EL (cell line): ENCODE measurements around the gene TYW1.
"Not testable (repeated sequence)": the region's sequence is repeated elsewhere in the genome, so short reads cannot be mapped to it uniquely, and the experiment has no call there.

Source experiments
- DNase-seq: peaks from one replicate; pipeline ENCODE4 v3.0.0-alpha.2; 2016

The TYW1 gene, protein sequence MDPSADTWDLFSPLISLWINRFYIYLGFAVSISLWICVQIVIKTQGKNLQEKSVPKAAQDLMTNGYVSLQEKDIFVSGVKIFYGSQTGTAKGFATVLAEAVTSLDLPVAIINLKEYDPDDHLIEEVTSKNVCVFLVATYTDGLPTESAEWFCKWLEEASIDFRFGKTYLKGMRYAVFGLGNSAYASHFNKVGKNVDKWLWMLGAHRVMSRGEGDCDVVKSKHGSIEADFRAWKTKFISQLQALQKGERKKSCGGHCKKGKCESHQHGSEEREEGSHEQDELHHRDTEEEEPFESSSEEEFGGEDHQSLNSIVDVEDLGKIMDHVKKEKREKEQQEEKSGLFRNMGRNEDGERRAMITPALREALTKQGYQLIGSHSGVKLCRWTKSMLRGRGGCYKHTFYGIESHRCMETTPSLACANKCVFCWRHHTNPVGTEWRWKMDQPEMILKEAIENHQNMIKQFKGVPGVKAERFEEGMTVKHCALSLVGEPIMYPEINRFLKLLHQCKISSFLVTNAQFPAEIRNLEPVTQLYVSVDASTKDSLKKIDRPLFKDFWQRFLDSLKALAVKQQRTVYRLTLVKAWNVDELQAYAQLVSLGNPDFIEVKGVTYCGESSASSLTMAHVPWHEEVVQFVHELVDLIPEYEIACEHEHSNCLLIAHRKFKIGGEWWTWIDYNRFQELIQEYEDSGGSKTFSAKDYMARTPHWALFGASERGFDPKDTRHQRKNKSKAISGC

DNA sequence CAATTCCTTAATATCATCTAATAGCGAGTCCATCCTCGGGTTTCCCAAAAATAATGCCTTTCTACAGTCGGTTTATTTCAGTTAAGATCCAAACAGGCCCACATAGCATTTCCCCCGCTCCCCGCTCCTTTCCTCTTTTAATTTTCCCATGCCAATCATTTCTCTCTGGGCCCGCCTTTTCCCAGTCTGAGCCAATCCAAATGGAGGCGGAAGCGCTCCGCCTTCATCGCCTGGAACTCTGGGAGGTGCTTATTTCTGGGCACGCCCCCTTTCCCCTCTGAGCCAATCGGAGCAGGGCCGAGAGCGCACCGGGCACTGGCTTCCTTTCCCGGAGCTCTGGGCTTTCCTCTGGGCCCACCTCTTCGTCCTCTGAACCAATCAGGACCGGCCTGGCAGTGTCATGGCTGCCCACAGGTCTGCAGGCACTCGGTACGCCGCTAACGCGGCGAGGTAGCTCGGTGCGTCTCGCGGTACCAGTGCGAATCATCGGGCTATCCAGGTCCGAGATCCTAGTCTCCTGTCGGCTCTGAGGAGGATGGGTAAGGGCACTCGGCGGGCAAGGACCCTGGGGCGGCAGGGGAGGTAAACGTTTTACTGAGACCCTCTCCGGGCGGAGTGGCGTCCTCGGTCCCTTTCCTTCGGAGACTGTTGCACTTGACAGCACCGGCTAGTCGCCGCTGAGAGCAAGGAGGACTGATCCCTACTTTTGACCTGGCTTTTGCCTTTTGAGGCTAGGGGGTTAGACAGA is at the start of gene TYW1:
Gene TYW1, plus strand, starts transcription at position 390 of the 748 bp plus-strand sequence. Its CDS starts 146 bp downstream, at position 536.
- peak; percentile 98 for DNase-seq

DNA sequence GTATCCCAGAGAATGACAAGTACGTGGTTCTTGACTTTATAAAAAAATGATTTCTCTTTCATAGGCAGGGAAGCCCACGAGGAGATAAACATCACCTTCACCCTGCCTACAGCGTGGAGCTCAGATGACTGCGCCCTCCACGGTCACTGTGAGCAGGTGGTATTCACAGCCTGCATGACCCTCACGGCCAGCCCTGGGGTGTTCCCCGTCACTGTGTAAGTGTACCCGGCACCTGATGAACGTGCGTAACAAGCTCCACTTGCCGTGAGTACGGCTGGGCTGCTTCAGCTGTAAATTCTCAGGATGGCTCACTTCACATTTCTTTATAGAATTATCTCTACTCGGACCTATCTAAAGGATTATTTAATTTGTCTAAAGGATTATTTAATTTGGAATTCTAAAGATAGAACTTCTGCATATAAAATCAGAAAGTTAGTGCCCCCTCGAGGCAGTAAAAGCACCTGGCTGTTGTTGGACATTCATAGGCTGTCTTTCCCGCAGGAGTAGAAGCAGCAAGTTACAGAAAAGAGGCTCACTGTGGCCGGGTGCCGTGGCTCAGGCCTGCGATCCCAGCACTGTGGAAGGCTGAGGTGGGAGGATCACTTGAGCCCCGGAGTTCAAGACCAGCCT is 48.0 kb upstream of the TYW1 start:
- no peak for DNase-seq

DNA sequence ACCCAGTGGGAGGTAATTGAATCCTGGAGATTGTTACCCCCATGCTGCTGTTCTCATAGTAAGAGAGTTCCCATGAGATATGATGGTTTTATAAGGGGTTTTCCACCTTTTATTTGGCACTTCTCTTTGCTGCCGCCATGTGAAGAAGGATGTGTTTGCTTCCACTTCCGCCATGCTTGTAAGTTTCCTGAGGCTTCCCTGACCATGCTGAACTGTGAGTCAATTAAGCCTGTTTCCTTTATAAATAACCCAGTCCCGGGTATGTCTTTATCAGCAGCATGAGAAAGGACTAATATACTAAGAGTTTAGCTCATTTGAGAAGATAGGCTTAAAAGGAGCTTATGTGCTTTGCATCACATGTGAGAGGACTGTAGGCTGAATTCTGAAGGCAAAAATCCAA is 46.3 kb upstream of the TYW1 start:
- DNase-seq, result no peak

DNA sequence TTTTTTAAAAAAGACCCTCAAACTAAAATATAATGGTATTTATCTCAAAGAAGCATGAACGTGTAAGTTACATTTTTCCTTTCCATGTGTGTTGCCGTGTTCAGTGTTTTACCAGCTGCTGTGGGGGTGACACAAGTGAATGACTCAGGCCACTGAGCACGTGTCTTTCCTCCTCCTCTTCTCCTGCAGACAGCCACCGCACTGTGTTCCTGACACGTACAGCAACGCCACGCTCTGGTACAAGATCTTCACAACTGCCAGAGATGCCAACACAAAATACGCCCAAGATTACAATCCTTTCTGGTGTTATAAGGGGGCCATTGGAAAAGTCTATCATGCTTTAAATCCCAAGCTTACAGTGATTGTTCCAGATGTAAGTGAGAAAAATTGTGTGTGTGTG is 45.9 kb upstream of the TYW1 start:
- peak; percentile 59 for DNase-seq

DNA sequence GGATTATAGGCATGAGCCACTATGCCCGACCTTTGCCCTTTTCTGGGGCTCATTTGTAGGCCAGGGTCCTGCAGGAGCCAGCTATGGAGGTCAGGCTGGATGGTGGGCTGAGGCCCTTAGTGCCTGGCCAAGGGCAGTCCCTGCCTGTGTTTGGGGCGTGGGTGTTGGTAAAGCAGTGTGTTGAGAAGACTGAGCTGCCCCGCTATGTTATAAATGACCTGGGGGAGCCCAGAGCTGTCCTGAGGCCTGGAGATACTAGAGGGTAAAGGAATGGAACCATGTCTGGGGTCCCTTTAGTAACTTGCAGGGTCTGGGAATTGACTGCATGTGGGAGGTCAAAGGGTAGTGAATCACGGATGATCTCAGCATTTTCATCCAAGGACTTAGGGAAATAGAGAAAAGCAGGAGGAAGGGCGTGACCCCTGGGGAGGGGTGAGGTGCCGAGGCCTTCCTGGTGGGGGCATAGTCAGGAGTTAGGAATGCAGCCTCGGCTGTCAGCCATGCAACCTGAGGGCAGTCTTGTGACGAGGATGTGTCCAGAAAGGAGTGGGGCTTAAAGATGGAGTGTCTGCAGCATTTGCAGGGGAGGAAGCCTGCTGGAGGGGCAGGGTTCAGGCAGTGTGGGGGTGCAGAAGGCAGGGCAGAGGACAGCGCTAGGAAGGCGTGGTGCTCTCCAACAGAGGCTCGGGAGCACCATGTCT is 44.1 kb upstream of the TYW1 start:
- peak; percentile 96 for DNase-seq

DNA sequence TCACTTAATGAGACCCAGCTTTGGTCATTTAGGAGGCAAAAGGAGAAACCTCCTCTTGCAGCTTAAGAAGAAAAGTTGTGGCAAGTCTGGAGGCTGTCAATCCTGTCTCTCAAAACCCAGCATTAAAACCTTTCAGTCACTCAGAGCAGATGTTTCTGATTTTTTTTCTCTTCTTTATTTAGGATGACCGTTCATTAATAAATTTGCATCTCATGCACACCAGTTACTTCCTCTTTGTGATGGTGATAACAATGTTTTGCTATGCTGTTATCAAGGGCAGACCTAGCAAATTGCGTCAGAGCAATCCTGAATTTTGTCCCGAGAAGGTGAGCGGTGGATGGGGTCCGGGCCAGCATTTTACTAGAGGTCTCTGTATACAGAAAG is 43.6 kb upstream of the TYW1 start:
- DNase-seq, result no peak

DNA sequence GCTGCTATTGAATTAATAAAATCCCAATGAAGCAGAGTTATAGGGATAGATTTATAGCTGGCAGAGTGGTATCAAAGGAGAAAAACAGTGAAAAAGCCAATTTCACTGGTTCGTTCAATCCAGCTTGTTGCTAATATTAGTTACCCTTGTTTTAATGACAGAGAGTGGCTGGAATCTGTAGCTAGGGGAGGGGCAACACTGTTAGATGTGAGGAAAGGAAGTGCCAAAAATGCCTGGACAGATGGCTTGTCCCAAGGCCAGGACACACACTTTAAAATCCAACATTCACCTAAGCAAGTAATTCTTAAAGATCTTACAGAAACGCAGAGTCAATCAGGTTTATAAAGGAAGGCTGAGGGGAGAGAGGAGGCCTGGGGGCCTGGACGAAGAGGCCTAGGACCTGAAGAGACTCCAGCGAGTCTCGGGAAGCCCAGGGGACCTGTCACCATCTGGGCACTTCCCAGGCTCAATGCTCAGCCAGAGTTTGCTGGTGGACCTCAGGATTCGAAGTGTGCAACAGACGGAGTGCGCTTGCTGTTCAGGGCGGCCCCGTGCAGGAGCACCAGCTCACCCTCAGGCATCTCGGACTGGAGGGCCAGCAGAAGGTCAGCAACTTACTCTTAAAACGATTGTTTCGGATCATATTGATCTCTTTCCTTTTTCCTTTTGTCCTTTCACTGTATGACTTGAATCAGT is 38.9 kb upstream of the TYW1 start:
- no peak for DNase-seq

DNA sequence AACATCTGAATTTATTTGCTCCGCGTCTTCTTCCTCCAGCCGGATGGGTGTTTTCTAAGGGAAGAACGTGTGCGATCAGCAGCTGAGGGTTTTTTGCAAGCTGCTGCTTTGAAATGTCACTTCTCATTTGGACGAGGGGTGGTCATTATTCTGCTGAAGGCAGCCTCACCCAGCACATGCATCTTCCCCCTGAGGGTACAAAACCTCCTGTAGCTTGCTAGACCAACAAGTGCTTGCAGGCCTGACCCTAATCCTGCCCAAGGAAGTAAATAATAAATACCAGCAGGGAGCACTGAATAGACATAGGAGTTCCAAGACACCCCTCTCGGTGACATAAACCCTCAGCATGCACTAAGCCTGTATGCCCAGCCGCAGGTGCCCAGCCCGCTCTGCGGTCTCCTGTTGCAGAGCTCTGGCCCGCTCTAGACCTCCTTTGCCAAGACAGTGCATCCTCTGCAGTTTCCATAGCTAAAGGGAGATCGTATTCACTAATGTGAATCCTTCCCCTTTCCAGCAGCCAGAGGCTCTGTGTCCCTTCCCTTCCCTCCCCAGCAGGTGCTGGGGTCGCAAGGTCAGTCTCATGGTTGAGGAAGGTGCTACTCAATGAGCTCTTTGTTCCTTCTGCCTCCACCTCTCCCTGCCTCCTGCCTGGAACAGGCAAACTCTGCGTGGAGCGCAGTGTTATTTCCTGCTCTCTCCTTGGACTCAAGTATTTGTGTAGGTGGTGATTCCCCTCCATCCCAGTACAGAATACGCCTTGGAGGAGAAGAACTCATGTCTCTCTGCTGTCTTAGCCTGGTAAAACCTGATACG is 37.9 kb upstream of the TYW1 start:
- no peak for DNase-seq

DNA sequence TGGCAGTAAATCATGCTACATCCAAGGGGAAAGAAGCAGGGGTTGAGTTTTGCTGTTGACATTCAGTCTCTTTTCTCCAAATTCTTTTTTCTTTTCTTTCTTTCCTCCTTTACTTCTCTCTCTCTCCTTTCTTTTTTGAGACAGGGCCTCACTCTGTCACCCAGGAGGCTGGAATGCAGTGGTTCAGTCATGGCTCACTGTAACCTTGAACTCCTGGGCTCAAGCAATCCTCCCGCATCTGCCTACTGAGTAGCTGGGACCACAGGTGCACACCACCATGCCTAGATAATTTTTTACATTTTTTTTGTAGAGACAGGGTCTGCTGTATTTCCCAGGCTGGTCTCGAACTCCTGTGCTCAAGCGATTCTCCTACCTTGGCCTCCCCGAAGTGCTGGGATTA is 36.4 kb upstream of the TYW1 start:
- DNase-seq, result no peak

DNA sequence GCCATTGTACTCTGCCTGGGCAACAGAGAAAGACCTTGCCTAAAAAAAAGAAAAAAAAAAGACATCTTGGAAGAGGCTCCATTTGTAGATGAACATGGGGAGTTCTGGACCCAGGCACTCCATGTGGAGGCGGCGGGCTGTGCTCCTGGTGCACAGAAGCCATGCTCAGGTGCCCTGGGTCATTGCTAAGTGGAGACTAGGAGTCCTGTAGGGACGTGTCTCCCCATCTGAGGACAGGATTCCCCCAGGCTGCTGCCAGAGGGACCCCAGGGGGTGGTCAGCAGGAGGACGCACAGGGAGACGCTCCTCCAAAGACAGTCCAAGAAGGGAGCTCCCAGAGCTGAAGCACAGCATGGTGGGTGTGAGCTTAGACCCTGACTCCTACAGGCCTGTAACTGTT is 35.5 kb upstream of the TYW1 start:
- DNase-seq, result no peak

DNA sequence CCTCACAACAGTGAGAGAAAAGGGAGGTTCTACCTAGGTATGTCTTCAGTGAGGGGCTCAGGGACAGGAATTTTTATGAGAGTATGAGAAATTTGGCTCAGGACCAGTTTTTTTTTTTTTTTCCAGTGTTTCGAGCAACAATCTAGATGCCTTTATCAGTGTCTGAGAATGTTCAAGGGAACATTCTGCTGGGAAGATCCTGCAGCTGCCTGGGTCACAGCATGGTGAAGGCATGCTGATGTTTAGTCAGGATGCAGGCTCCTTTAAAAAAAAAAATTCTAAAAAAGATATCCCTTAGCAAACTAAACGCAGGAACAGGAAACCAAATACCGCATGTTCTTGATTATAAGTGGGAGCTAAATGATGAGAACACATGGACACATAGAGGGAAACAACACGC is 32.2 kb upstream of the TYW1 start:
- DNase-seq, result peak; percentile 45

DNA sequence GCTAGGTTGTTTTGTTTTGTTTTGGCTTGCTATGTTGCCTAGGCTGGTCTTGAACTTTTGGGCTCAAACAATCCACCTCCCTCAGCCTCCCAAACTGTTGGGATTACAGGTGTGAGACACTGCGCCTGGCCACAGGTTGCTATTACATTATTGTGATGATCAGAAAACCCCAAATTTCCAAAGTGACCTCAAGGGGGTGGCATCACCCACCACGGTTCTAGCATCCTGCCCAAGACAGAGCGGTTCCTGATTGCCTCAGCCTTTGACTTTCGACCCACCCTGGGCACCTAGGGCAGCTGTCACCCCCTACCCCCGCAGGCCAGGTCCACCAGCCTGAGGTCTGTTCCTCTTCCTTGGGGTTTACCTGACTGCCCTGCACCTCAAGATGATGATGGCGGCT is 29.6 kb upstream of the TYW1 start:
- no peak for DNase-seq

DNA sequence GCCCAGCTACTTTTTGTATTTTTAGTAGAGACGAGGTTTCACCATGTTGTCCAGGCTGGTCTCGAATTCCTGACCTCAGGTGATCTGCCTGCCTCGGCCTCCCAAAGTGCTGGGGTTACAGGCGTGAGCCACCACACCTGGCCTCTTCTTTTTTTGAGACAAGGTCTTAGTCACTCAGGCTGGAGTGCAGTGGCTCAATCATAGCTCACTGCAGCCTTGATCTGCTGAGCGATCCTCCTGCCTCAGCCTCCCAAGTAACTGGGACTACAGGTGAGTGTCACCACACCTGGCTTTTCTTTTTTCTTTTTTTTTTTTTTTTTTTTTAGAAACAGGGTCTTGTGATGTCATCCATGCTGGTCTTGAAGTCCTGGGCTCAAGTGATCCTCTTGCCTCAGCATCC is 27.6 kb upstream of the TYW1 start:
- DNase-seq, result not testable (repeated sequence)

DNA sequence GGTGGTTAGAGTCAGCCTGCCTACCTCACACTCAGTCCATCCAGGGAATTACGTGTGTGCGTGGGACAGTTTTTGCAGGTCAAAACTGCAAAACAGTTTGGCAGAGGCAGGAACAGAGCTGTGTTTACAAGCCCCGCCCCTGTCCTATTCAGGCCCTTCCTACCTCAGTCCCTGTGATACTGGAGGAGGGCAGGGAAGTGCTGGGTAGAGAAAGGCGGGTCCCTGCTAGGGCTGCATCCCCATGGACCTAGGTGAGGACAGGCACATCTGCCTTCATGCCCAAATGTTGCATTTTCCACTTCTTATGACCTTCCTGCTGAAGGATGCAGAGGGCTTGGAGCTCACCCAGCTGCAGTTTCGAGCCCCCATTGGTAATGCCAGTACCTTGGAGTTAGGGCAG is 26.3 kb upstream of the TYW1 start:
- DNase-seq, result no peak

DNA sequence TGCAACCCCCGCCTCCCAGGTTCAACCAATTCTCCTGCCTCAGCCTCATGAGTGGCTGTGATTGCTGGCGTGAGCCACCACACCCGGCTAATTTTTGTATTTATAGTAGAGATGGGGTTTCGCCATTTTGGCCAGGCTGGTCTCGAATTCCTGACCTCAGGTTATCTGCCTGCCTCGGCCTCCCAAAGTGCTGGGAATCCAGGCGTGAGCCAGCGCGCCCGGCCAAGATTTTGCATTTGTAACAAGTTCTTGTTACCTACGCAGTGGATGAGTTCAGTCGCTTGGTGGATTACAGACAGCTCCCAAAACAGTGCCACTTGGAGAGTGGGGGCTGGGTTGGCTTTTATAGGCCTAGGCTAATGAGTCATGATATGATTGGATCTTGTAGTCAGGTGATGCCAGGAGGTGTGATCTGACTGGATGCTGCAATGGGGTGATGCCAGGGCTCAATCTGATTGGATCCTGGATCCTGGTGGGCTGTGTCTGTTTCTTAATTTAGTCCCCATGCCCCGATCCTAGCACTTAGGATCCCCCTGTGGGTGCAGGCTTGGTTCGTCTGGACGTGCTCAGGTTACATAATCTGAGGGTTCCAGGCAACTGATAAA is 21.5 kb upstream of the TYW1 start:
- no peak for DNase-seq

DNA sequence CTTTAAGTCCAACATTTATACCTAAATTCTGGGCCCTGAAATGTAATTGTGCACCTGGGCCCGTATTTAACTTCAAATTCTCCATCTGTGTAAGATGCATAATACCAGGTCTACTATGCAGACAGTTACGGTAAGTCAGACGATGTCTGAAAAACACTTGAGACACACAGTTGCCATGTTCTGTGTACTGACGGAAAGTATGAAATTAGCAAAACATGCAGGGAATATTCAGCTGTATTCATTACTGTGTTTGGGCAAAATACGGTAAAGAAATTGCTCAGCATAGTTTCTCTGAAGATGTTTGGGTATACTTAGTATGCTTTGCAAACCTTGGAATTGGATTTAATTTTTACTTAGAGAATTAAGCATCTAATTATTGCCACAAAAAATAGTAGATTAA is 18.3 kb upstream of the TYW1 start:
- not testable (repeated sequence) for DNase-seq

DNA sequence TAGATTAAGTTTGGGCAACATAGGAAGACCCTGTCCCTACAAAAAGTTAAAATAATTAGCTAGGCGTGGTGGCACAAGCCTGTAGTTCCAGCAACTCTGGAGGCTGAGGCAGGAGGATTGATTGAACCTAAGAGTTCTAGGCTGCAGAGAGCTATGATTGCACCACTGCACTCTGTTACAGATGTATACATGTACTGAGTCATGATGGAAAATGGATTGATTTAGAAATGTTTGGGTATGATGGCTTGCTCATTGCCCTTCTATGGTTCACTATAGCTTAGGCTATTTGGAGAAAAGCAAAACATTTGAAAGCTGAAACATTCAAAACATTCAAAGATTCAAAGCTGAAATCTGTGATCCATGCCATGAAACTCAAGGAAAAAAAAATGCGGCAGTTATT is 17.6 kb upstream of the TYW1 start:
- DNase-seq, result not testable (repeated sequence)

DNA sequence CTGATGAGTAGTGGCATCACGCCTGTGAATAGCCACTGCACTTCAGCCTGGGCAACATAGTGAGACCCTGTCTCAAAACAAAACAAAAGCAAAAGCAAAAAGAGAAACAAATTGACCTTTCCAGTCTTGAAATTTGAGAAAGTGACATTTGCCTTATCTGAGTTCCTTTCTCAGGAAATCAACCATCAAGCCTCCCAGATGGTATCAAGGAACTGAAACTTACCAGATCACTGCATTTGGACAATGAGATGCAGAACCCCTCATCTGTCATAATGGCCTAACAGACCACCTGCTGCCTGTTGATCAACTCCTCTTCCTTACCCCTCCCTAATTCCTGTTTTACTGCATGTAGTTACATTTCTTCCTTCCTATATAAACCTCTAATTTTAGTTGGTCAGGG is 16.3 kb upstream of the TYW1 start:
- DNase-seq, result not testable (repeated sequence)

DNA sequence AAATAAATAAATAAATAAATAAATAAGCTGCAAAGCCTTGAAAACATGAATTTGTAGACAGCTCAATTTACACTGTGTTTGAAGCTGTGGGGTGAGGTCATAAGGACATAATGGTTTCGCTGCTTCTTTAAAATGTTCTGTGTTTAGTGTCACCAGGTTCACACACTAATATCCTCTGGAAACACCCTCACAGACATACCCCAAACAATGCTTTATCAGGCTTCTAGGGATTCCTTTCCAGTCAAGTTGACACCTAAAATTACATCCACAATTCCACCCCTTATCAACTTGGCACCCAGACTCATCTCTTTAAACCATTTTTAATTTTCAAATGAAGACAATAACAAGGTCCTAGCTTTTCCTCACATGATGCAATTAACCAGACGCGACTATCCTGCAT is 7.1 kb upstream of the TYW1 start:
- DNase-seq, result not testable (repeated sequence)

DNA sequence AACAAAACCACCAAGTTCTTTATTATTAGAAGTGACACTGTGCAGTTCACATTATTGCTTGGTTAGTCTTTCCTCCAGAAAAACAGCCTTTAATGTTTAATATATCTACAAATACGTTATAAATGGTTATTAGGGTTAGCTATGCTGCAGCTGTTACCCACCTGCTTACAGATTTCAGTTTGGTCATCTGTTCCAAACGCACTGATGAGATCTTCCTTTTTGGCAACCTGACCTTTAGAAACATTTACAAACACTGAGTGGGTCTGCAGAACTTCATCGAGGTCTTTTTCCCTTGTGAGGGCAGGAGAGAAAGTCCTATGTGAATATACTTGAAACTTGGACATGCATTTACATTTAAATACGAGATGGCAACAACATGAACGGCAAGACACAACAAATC is 2.6 kb upstream of the TYW1 start:
- not testable (repeated sequence) for DNase-seq

DNA sequence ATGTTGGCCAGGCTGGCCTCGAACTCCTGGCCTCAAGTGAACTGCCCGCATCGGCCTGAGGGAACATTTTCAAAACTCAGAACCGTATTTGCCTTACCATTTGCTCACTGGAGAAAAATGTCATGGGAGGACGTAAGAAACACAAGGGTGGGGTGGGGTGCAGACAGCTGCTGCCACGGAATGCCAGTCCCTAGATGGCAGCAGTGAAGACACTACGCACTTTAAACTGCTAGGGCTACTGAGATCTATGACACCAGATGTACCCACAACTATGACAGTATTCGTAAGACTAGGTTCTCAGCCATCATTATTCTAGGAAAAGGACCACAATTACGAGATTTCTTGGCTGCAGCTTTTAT is 2.0 kb upstream of the TYW1 start:
- DNase-seq, result peak; percentile 89
